PC-9 (cell line): ENCODE results near the gene ITIH5. TPM values are rescaled to one million over a fixed set of nuclear protein-coding genes. Genes with fewer than 3 reads are reported as not detected.

Experiments
- BruUV-seq: library from RNA; stranded (reverse); fragments of 400-500 nt; replicated peaks from 2 replicates; lab custom pipeline; 2021; lab: Mats Ljungman, UMichigan
- CTCF ChIA-PET: fragments of 300-600 bp; sonication (Branson Sonifier 250); formaldehyde crosslinking; loops from one replicate; lab custom pipeline; 2022; ENCODE audit warnings: antibody characterized with exemption; lab: Charles Lee
- POLR2A ChIA-PET: fragments of 300-600 bp; sonication (Branson Sonifier 250); formaldehyde crosslinking; loops from one replicate; lab custom pipeline; 2022; ENCODE audit warnings: antibody characterized with exemption; ENCODE audit not compliant: unreplicated experiment; lab: Charles Lee
- DNase-seq, 2 experiments: peaks; one replicate each; pipeline versions ENCODE4 v3.0.0 to v3.0.0-alpha.2; 2015 to 2022; ENCODE audit warnings: mixed read lengths in 1 of 2
- H2AFZ ChIP-seq: fragments of 200-600 bp; sonication (generic); 2 replicates; pipeline ENCODE4 v1.8.1; 2017; ENCODE audit warnings: antibody characterized with exemption
- H3F3A ChIP-seq: fragments of 200-600 bp; sonication (generic); 2 replicates; pipeline ENCODE4 v1.8.1; 2017; ENCODE audit warnings: antibody characterized with exemption, mild to moderate bottlenecking, low read depth; ENCODE audit not compliant: insufficient read depth
- H3K27ac ChIP-seq: fragments of 200-600 bp; sonication (generic); 2 replicates; pipeline ENCODE4 v1.6.1; 2016; ENCODE audit warnings: mixed run types
- H3K27me3 ChIP-seq: fragments of 200-600 bp; sonication (generic); 2 replicates; pipeline ENCODE4 v1.6.1; 2016; ENCODE audit warnings: low read depth, mixed run types; ENCODE audit not compliant: insufficient read depth
- H3K36me3 ChIP-seq: fragments of 200-600 bp; sonication (generic); 2 replicates; pipeline ENCODE4 v1.6.1; 2016; ENCODE audit warnings: low read depth, mixed run types
- H3K4me1 ChIP-seq: fragments of 200-600 bp; sonication (generic); replicated peaks from 2 replicates; pipeline ENCODE4 v1.6.1; 2016; ENCODE audit warnings: mixed run types; ENCODE audit not compliant: insufficient read depth
- H3K4me2 ChIP-seq: fragments of 200-600 bp; sonication (generic); 2 replicates; pipeline ENCODE4 v1.6.1; 2017; ENCODE audit warnings: mixed run types
- H3K4me3 ChIP-seq: fragments of 200-600 bp; sonication (generic); 2 replicates; pipeline ENCODE4 v1.6.1; 2016; ENCODE audit warnings: mixed run types
- H3K79me2 ChIP-seq: fragments of 200-600 bp; sonication (generic); 2 replicates; pipeline ENCODE4 v1.6.1; 2017; ENCODE audit warnings: low read depth, mixed run types
- H3K9me2 ChIP-seq: fragments of 200-600 bp; sonication (generic); 2 replicates; pipeline ENCODE4 v1.8.1; 2017; ENCODE audit warnings: mild to moderate bottlenecking; ENCODE audit not compliant: insufficient read depth
- H3K9me3 ChIP-seq: fragments of 200-600 bp; sonication (generic); 2 replicates; pipeline ENCODE4 v1.8.1; 2016; ENCODE audit warnings: low read depth; ENCODE audit not compliant: insufficient read depth
- H4K20me1 ChIP-seq: fragments of 200-600 bp; sonication (generic); 2 replicates; pipeline ENCODE4 v1.8.1; 2017; ENCODE audit not compliant: insufficient read depth
- CTCF ChIP-seq: fragments of 200-600 bp; sonication (generic); conservative IDR thresholded peaks from 2 replicates; pipeline ENCODE4 v1.6.1; 2017; ENCODE audit warnings: mixed run types, antibody characterized with exemption, mild to moderate bottlenecking, moderate library complexity
- EZH2 ChIP-seq: fragments of 200-600 bp; sonication (generic); IDR thresholded peaks from 2 replicates; pipeline ENCODE4 v1.8.0; 2017; ENCODE audit warnings: antibody characterized with exemption, low read depth
- intact Hi-C: fragments of 100-400 bp; cut with micrococcal nuclease; formaldehyde crosslinking; loops from one replicate; pipeline ENCODE4 v1.10.0; 2022; ENCODE audit not compliant: unreplicated experiment
- total RNA-seq: library from RNA; stranded (reverse); gene quantifications from 2 replicates; pipeline ENCODE4 v1.2.3, GENCODE V29; 2021

The ITIH5 gene
- total RNA-seq, 1 experiment from 2014 or later, result not detected

- no peak overlapping the region for H2AFZ ChIP-seq
- TF ChIP-seq CTCF (no peak), EZH2 (no peak)
- H4K20me1 ChIP-seq, result no peaks in the 10 kb centered on the region
- ChIA-PET POLR2A (no interaction called here), CTCF (no interaction called here)
- no peaks in the 10 kb centered on the region for H3F3A ChIP-seq
- no peaks in the 10 kb centered on the region for H3K4me1 ChIP-seq
- no peak overlapping the region for H3K4me3 ChIP-seq
- no peaks in the 10 kb centered on the region for H3K9me2 ChIP-seq
- peaks cover 26% of the 10 kb centered on the region for H3K27me3 ChIP-seq
- no peaks in the 10 kb centered on the region for H3K9me3 ChIP-seq
- intact Hi-C loops, result no loop called here
- H3K36me3 ChIP-seq, result no peaks in the 10 kb centered on the region
- no peak for DNase-seq
- no peaks in the 10 kb centered on the region for H3K79me2 ChIP-seq
- no TSS peak for BruUV-seq
- no peak overlapping the region for H3K4me2 ChIP-seq
- H3K27ac ChIP-seq, result no peak overlapping the region
These were observed 132.9 kb downstream of the ITIH5 start for GRCh38 chr10:7533657-7534479.

GRCh38 chr10:7532723-7533498, 133.9 kb downstream of the ITIH5 start:
- no peaks in the 10 kb centered on the region for H3K9me3 ChIP-seq
- H3F3A ChIP-seq, result no peaks in the 10 kb centered on the region
- ChIA-PET CTCF (no interaction called here), POLR2A (no interaction called here)
- H3K36me3 ChIP-seq, result no peaks in the 10 kb centered on the region
- H3K4me1 ChIP-seq, result no peaks in the 10 kb centered on the region
- no peaks in the 10 kb centered on the region for H4K20me1 ChIP-seq
- H2AFZ ChIP-seq, result no peak overlapping the region
- no peak for DNase-seq
- TF ChIP-seq CTCF (no peak), EZH2 (no peak)
- H3K27me3 ChIP-seq, result peaks cover 31% of the 10 kb centered on the region
- no peak overlapping the region for H3K4me2 ChIP-seq
- intact Hi-C loops, result no loop called here
- BruUV-seq, result no TSS peak
- H3K4me3 ChIP-seq, result no peak overlapping the region
- H3K79me2 ChIP-seq, result no peaks in the 10 kb centered on the region
- H3K27ac ChIP-seq, result no peak overlapping the region
- H3K9me2 ChIP-seq, result no peaks in the 10 kb centered on the region

GRCh38 chr10:7529638-7530037, 137.1 kb downstream of the ITIH5 start:
- H3K9me2 ChIP-seq, result no peaks in the 10 kb centered on the region
- no peaks in the 10 kb centered on the region for H3K4me1 ChIP-seq
- BruUV-seq, result no TSS peak
- no peaks in the 10 kb centered on the region for H3F3A ChIP-seq
- no peak overlapping the region for H3K4me3 ChIP-seq
- no peak overlapping the region for H2AFZ ChIP-seq
- CTCF ChIA-PET, result interaction anchor here (0.6 kb wide), 1 partner anchor 149 kb away, joined by 10 read pairs; no protein-coding TSS in a partner anchor
- H3K36me3 ChIP-seq, result no peaks in the 10 kb centered on the region
- POLR2A ChIA-PET, result no interaction called here
- no peaks in the 10 kb centered on the region for H4K20me1 ChIP-seq
- no peak for DNase-seq
- intact Hi-C loops, result loop anchor here (5.0 to 10.0 kb wide), 2 partner anchors 865 to 1678 kb away; no protein-coding TSS in a partner anchor
- H3K79me2 ChIP-seq, result no peaks in the 10 kb centered on the region
- TF ChIP-seq EZH2, result no peak
- TF ChIP-seq CTCF, result no peak
- H3K27me3 ChIP-seq, result peaks cover 25% of the 10 kb centered on the region
- no peak overlapping the region for H3K27ac ChIP-seq
- no peaks in the 10 kb centered on the region for H3K9me3 ChIP-seq
- H3K4me2 ChIP-seq, result no peak overlapping the region
